ENCODE results near the gene CSF1. TPM values are rescaled to one million over a fixed set of nuclear protein-coding genes. Genes with fewer than 3 reads are reported as not detected.

Gene CSF1
- total and polyA plus RNA-seq, 2 of the 13 experiments (the other 11 are each of a cell fraction or from before 2014, with no cell fraction given): 4.6 to 13.3 TPM

DNA sequence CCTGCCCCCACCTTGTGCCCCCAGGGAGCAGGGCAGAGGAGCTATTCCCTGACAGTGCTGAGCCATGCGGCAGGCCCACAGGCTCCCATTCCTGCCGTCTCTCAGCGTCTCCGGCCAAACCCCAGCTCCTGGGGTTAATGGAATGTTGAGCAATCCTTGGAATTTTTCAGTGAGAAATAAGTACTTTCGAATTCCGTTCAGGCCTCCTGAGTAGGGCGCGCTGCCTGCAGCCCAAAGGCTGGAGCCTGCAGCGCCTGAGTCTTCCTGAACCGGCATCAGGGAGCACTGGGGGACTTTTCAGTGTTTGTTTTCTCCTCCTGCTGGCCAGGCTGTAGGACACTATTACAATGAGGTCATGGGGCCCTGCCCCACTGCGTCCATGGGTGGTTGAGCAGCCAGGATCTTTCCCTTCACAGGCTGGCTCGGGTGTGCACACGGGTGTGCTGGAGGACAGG, 33.3 kb upstream of the CSF1 start (continued):
- TF ChIP-seq PRDM4 (CRISPR knock-in tag; IDR thresholded peaks at IDR 0.05; ENCODE audit: borderline replicate concordance) (no peak), ZHX2 (IDR thresholded peaks at IDR 0.05; ENCODE audit: low read depth) (no peak), ZHX2 (CRISPR knock-in tag; IDR thresholded peaks at IDR 0.05; ENCODE audit: borderline replicate concordance) (no peak), GPBP1L1 (CRISPR knock-in tag; IDR thresholded peaks at IDR 0.05) (no peak), THYN1 (CRISPR knock-in tag; IDR thresholded peaks at IDR 0.05; ENCODE audit: borderline replicate concordance, low read depth) (no peak), ZNF207 (IDR thresholded peaks at IDR 0.05; ENCODE audit: borderline replicate concordance) (no peak), LCORL (IDR thresholded peaks at IDR 0.05) (no peak), LCORL (CRISPR knock-in tag; IDR thresholded peaks at IDR 0.05) (peak; percentile 64; the same call in 1 of the 2 replicates), DMTF1 (CRISPR knock-in tag; IDR thresholded peaks at IDR 0.05) (no peak), RARG (CRISPR knock-in tag; IDR thresholded peaks at IDR 0.05; ENCODE audit: low read depth) (no peak), ZNF180 (CRISPR knock-in tag; IDR thresholded peaks at IDR 0.05; ENCODE audit: borderline replicate concordance, low read depth) (no peak)
- TF ChIP-seq, protein P1, sequence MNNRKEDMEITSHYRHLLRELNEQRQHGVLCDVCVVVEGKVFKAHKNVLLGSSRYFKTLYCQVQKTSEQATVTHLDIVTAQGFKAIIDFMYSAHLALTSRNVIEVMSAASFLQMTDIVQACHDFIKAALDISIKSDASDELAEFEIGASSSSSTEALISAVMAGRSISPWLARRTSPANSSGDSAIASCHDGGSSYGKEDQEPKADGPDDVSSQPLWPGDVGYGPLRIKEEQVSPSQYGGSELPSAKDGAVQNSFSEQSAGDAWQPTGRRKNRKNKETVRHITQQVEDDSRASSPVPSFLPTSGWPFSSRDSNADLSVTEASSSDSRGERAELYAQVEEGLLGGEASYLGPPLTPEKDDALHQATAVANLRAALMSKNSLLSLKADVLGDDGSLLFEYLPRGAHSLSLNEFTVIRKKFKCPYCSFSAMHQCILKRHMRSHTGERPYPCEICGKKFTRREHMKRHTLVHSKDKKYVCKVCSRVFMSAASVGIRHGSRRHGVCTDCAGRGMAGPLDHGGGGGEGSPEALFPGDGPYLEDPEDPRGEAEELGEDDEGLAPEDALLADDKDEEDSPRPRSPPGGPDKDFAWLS (CRISPR knock-in tag; IDR thresholded peaks at IDR 0.05; ENCODE audit: borderline replicate concordance): no peak
- TF ChIP-seq, protein P2, sequence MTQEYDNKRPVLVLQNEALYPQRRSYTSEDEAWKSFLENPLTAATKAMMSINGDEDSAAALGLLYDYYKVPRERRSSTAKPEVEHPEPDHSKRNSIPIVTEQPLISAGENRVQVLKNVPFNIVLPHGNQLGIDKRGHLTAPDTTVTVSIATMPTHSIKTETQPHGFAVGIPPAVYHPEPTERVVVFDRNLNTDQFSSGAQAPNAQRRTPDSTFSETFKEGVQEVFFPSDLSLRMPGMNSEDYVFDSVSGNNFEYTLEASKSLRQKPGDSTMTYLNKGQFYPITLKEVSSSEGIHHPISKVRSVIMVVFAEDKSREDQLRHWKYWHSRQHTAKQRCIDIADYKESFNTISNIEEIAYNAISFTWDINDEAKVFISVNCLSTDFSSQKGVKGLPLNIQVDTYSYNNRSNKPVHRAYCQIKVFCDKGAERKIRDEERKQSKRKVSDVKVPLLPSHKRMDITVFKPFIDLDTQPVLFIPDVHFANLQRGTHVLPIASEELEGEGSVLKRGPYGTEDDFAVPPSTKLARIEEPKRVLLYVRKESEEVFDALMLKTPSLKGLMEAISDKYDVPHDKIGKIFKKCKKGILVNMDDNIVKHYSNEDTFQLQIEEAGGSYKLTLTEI (CRISPR knock-in tag; conservative IDR thresholded peaks at IDR 0.05): no peak

All from HepG2 (cell line).